Thyroid gland (tissue), 4 donors: ENCODE data around the gene SLC17A9.

Source experiments
- CTCF ChIP-seq, 6 experiments: fragments of 200-600 bp in 3 of 6; fragments of 450-650 bp in 3 of 6; sonication (generic) in 3 of 6; IDR thresholded peaks; one replicate each; pipeline ENCODE4 v1.5.1; 2016 to 2019; ENCODE audit warnings: antibody characterized with exemption in 6 of 6, mild to moderate bottlenecking in 2 of 6, inconsistent platforms in 1 of 6, moderate library complexity in 1 of 6
- POLR2A ChIP-seq, 2 donors: fragments of 450-650 bp; IDR thresholded peaks; one replicate each; pipeline ENCODE4 v1.6.1; 2017; ENCODE audit warnings: antibody characterized with exemption in 2 of 2, mild to moderate bottlenecking in 2 of 2, moderate library complexity in 1 of 2

- TF ChIP-seq CTCF (IDR thresholded peaks at IDR 0.05) (no peak), POLR2A (IDR thresholded peaks at IDR 0.05) (no peak)
Observed at GRCh38 chr20:62950741-62951140, 1.8 kb upstream of the SLC17A9 start.
